Activated naive CD4-positive, alpha-beta T cell treated with Interleukin-2 at 50 U/mL for 16 hours (primary cell): ENCODE results near the gene HLA-DMB.
"Not testable (repeated sequence)": the region's sequence is repeated elsewhere in the genome, so short reads cannot be mapped to it uniquely, and the experiment has no call there.

ENCODE experiments used
- DNase-seq: peaks from one replicate; pipeline ENCODE4 v3.0.0-alpha.2; 2020

The HLA-DMB gene

GRCh38 chr6:32949113-32949512 lies 8.3 kb upstream of the HLA-DMB start:
- DNase-seq = no peak

GRCh38 chr6:32947552-32948465 lies 7.0 kb upstream of the HLA-DMB start:
- peak; percentile 37 for DNase-seq

DNA sequence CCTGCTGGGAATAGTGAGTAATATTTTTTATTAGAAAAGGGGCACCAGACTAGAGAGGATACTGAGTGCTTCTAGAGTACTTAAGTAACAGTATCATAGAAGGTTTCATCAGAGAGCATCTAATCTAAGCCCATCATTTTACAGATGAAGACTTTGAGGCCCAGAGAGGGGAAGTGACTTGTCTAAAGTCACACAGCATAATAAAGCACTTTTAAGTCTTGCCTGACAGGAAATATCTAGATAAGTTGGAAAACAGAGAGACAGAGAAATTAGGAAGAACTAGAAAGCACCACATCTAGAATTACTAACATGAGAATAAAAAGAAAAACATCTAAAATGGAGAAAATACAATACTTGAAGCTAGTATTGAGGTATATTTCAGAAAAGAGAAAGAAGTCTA lies 6.1 kb upstream of the HLA-DMB start:
- no peak for DNase-seq

DNA sequence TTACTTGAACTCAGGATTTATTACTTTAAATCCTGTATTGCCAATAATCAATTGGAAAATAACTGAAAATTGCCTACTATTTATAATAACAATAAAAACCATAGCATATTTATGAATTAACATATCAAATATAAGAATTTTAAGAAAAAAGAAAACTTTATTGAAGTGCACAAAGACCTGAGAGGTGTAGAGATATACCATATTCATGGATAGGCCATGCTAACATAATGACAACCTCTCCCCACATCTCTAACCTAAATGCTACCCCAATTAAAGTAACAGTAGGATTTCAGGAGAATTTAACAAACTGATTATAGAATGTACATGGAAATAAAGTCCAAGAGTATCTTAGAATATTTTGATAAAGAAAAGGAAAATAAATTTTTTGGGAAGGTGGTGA lies 5.1 kb upstream of the HLA-DMB start:
- DNase-seq = no peak

DNA sequence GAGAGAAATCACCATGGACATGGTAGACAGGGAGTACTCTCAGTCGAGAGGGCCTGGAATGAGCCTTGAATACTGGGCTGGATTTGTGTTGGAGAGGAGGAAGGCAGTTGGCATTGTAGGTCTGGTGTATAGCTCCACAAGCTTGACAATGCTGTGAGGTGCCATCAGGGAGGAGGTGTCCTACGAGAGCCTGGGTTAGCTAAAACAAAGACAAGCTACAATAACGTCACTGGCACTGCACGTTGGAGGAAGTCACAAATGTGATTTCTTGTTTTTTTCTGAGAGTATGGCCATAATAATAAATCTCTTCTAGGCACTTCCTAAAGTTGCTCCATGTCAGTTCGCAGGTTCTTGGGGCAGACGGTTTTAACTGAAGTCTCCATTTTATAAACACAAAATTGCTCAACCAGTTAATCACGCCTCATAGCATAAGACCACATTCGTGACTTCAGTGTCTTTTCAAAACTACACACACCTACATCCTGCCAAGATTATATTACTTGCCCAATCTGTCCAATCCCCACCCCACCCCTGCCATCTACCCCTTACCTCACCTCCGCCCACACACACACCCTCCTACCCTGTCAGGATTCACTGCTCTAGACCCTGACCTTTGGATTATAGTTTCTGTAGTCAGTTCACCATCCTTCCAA lies 4.4 kb upstream of the HLA-DMB start:
- DNase-seq = peak; percentile 30

DNA sequence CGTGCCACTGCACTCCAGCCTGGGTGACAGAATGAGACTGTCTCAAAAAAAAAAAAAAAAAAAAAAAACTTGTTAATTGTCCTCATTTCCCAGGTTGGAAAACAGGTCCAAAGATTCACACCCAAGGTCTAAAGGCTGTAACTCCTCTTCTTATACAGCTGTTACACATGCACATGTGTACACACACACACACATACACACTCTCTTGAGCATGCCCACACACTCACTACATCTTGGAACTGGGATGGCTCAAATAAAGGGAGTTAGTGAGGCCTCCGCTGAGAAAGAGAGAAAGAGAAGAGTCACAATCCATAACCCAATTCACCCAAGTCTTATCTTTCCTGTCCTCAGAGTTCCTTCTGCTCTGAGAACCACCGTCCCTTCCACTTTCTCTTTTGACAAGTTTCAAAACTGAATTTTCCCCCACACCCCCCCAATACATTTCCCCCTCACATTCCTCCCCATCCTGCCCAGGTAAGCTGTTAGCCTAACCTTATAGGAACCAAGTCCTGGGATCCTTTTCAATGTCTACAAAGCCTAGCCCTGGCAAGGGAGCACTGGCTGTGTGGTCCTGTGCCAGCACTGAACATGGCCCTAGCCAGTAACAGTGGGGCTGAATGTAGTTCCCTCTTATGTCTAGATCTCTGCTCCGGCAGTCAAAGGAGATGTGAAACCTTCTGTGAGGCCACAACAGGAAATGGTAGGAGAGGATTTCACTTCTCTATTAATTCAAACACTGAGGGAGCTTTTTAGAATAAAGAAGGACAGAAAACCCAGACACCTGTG lies 3.2 kb upstream of the HLA-DMB start:
- peak; percentile 30 for DNase-seq

DNA sequence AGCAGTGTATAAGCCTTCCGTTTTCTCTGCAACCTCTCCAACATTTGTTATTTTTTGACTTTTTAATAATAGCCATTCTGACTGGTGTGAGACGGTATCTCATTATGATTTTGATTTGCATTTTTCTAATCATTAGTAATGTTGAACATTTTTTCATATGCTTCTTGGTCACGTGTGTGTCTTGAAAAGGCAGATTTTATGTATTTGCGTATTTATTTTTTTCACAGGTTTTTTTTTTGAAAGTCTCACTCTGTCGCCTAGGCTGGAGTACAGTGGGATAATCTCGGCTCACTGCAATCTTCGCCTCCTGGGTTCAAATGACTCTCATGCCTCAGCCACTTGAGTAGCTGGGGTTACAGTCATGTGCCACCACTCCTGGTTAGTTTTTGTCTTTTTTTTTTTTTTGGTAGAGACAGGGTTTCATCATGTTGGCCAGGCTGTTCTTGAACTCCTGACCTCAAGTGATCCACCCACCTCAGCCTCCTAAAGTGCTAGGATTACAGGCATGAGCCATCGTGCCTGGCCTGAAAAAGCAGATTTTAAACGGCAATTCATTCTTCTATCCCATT lies 1.8 kb upstream of the HLA-DMB start:
- not testable (repeated sequence) for DNase-seq

GRCh38 chr6:32941214-32941768 lies 463 bp upstream of the HLA-DMB start:
- peak; percentile 55 for DNase-seq

DNA sequence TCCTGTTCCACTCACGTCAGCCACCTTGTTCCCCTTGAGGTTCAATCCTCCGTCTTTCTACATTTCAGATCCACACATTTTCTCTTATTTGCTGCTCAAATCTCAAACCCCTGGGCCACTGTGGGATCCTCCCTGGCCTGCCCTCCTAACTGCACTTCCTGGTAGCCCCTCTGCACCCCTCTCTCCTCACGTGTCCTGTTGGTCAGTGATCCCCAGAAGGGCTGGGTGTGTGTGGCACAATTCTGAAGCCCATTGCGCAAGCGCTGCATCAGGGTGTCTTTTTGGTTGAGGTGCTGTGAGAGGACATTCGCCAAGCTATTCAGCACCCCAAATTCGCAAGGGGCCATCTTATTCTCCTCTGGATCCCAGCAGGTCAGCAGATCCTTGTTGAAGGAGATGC lies 2.3 kb downstream of the HLA-DMB start:
- no peak for DNase-seq

DNA sequence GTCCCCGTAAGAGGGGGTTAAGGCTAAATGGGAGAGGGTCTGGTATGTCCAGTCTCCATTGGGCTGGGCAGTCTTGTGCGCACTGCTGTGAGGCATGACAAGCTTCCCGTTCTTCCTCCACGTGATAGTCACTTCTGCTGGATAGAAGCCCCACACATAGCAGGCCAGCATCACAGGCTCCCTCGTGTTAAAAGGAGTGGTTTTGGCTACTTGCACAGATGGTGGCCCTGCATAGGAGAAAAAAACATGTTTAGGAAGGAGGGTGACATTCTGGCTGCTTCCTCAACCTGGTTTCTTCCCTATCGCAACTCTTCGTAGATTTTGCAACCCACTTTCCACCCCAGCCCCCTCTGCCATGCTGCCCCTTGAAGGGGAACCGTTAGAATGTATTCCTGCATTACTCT lies 3.6 kb downstream of the HLA-DMB start:
- no peak for DNase-seq

GRCh38 chr6:32936239-32937152 lies 4.3 kb downstream of the HLA-DMB start:
- DNase-seq = no peak

GRCh38 chr6:32935551-32936238 lies 5.1 kb downstream of the HLA-DMB start:
- no peak for DNase-seq

DNA sequence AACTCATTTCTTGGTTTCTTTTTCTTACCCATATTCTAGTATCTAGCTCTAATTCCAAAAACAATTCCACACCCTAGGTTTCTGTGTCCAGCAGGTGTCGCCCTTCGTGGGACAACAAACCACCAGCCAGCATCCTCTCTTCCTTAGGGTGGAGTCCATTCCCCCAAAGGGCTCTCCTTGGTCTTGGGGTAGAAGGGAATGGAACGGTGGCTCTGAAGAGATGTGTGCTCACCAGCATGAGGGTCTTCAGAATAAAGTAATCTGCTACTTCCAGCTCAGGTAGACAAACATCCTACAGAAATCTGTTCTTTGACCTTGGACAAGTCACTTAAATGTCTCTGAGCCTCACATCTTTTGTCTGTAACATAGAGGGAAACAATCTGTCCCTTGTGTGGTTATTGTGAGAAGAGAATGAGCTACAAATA lies 7.2 kb downstream of the HLA-DMB start:
- DNase-seq = peak; percentile 79

GRCh38 chr6:32932132-32932868 lies 8.5 kb downstream of the HLA-DMB start:
- no peak for DNase-seq

- no peak for DNase-seq
These were observed 9.6 kb downstream of the HLA-DMB start for GRCh38 chr6:32931211-32931610.

GRCh38 chr6:32922083-32922482 lies 18.7 kb downstream of the HLA-DMB start:
- no peak for DNase-seq

GRCh38 chr6:32920715-32921114 lies 20.1 kb downstream of the HLA-DMB start:
- DNase-seq = no peak

DNA sequence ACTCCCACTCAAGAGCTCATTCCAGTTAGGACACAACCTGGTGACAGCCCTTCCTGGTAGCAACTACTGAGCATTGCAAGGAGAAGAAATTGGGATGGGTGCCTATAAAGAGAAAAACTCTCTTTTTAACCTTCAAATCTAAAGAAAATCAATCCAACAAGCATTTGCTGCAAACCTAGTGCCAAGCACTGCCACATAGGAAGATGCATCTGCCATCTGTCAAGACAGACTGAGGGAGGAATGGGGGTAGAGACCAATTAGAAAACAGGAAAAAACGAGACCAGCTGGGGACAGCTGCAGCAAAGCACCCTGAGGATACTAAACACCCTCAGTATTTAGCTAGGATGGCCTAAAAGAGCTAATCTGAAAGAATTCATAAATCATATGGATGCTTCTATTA lies 27.9 kb downstream of the HLA-DMB start:
- DNase-seq = no peak

DNA sequence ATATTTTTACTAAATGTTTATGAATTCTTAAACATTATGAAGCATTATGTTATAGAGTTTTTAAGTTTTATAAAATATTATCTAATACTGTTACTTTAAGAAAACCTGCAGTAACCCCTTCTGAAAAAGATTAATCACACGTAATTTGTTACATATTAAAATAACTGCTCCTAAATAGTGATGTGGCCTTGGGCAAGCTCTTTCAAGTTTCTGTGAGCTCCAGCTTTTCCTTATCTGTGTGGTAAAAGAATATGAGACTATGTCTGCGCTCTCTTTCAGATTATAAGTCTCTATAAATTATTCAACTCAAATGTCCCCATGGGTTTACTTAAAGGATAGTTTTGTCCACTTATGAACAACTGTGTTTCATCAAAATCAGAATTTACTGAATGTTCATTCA lies 31.9 kb downstream of the HLA-DMB start:
- DNase-seq = no peak

DNA sequence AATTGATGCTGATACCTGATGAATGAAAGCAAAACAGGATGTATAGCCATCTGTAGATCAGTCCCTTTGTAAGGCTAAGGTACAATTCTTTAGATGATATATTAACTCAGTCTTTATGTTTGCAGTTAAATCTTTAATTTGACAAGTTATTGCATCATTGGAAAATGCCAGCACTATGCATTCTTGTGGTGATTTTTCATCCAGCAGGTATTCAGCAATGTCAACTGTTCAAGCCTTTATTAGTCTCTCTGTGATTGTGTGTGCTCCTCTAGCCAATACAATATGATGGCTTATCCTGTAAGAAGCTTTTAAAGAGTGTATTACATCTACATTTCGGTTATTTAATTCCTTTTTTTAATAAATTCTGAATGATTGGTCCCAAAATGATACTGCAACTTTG lies 34.3 kb downstream of the HLA-DMB start:
- no peak for DNase-seq
